ENCODE measurements around the gene MCTP1.

MCTP1 gene

GRCh38 chr5:95027151-95027721 lies 257.7 kb downstream of the MCTP1 start:
- peaks cover 2% of the 10 kb centered on the region; the same call in 1 of the 2 replicates for H3K27me3 ChIP-seq
- H3K4me1 ChIP-seq: no peaks in the 10 kb centered on the region
- H3K36me3 ChIP-seq: no peaks in the 10 kb centered on the region
- no peak for DNase-seq
- H3K9me3 ChIP-seq: no peaks in the 10 kb centered on the region
- H3K4me3 ChIP-seq (ENCODE audit: low read depth, low read length): no peak overlapping the region
- no peak for TF ChIP-seq CTCF (IDR thresholded peaks at IDR 0.05; ENCODE audit: low read depth, low read length)

- Histone ChIP-seq H3K4me1 (no peaks in the 10 kb centered on the region), H3K36me3 (no peaks in the 10 kb centered on the region), H3K4me3 (ENCODE audit: low read depth, low read length) (no peak overlapping the region), H3K27me3 (no peaks in the 10 kb centered on the region; the same call in 1 of the 2 replicates), H3K9me3 (no peaks in the 10 kb centered on the region)
- no peak for TF ChIP-seq CTCF (IDR thresholded peaks at IDR 0.05; ENCODE audit: low read depth, low read length)
- DNase-seq: no peak
These were observed 258.2 kb downstream of the MCTP1 start for GRCh38 chr5:95026718-95027117.

- no peak for DNase-seq
- H3K27me3 ChIP-seq: peaks cover 3% of the 10 kb centered on the region
- H3K4me3 ChIP-seq (ENCODE audit: low read depth, low read length): no peak overlapping the region
- TF ChIP-seq CTCF (IDR thresholded peaks at IDR 0.05; ENCODE audit: low read depth, low read length): no peak
- no peaks in the 10 kb centered on the region for H3K36me3 ChIP-seq
- H3K4me1 ChIP-seq: no peaks in the 10 kb centered on the region
- no peaks in the 10 kb centered on the region for H3K9me3 ChIP-seq
These were observed 261.8 kb downstream of the MCTP1 start for GRCh38 chr5:95022967-95023695.

GRCh38 chr5:95020345-95020744 lies 264.5 kb downstream of the MCTP1 start:
- Histone ChIP-seq H3K36me3 (no peaks in the 10 kb centered on the region), H3K4me3 (ENCODE audit: low read depth, low read length) (no peak overlapping the region), H3K4me1 (no peaks in the 10 kb centered on the region), H3K27me3 (peaks cover 6% of the 10 kb centered on the region), H3K9me3 (no peaks in the 10 kb centered on the region)
- no peak for DNase-seq
- no peak for TF ChIP-seq CTCF (IDR thresholded peaks at IDR 0.05; ENCODE audit: low read depth, low read length)

GRCh38 chr5:95018946-95019345 lies 265.9 kb downstream of the MCTP1 start:
- Histone ChIP-seq H3K9me3 (no peaks in the 10 kb centered on the region), H3K27me3 (peaks cover 6% of the 10 kb centered on the region; the same call in 1 of the 2 replicates), H3K4me1 (no peaks in the 10 kb centered on the region), H3K36me3 (no peaks in the 10 kb centered on the region), H3K4me3 (ENCODE audit: low read depth, low read length) (no peak overlapping the region)
- DNase-seq: no peak
- no peak for TF ChIP-seq CTCF (IDR thresholded peaks at IDR 0.05; ENCODE audit: low read depth, low read length)

- DNase-seq: no peak
- Histone ChIP-seq H3K36me3 (no peaks in the 10 kb centered on the region), H3K4me1 (no peaks in the 10 kb centered on the region), H3K9me3 (no peaks in the 10 kb centered on the region), H3K4me3 (ENCODE audit: low read depth, low read length) (no peak overlapping the region), H3K27me3 (peaks cover 6% of the 10 kb centered on the region; the same call in 1 of the 2 replicates)
- no peak for TF ChIP-seq CTCF (IDR thresholded peaks at IDR 0.05; ENCODE audit: low read depth, low read length)
These were observed 266.4 kb downstream of the MCTP1 start for GRCh38 chr5:95018511-95018910.

Data from BE2C (cell line).